ENCODE measurements around the gene PIP5KL1.
A peak's percentile ranks its signal among the peaks of the same experiment; 100 is the strongest.
"Not testable (repeated sequence)": the region's sequence is repeated elsewhere in the genome, so short reads cannot be mapped to it uniquely, and the experiment has no call there.

The PIP5KL1 gene

DNA sequence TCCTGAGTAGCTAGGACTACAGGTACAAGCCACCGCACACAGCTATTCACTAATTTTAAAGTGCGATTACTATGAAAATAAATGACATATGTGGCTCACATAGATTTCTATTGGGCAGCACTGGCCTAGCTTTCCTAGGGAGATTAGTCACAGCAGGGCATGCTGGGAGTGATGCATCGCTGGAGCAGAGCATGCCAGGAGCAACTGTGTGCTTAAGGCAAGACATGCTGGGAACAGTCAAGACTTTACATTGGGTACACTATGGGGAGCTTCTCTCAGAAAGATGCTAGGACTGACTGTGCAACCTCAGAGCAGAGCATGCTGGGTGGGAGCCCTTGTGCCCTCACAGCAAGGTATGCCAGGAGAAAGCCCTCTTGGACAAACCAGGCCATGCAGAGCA, 40.5 kb downstream of the PIP5KL1 start:
- peaks cover 2% of the 10 kb centered on the region for H3K9me3 Mint-ChIP-seq (ENCODE audit: low read depth)
- peaks cover 4% of the 10 kb centered on the region for H3K4me1 Mint-ChIP-seq (ENCODE audit: low read depth)
- H3K27me3 Mint-ChIP-seq: no peaks in the 10 kb centered on the region
- H3K27ac Mint-ChIP-seq: no peak overlapping the region
- peaks cover 22% of the 10 kb centered on the region for H3K36me3 Mint-ChIP-seq
- no peak overlapping the region for H3K4me3 Mint-ChIP-seq

- Mint-ChIP-seq H3K36me3 (peaks cover 5% of the 10 kb centered on the region), H3K4me3 (no peak overlapping the region), H3K4me1 (ENCODE audit: low read depth) (peaks cover 3% of the 10 kb centered on the region), H3K9me3 (ENCODE audit: low read depth) (no peaks in the 10 kb centered on the region), H3K27me3 (no peaks in the 10 kb centered on the region), H3K27ac (no peak overlapping the region)
Measured at GRCh38 chr9:127887792-127888191, 42.8 kb downstream of the PIP5KL1 start.

DNA sequence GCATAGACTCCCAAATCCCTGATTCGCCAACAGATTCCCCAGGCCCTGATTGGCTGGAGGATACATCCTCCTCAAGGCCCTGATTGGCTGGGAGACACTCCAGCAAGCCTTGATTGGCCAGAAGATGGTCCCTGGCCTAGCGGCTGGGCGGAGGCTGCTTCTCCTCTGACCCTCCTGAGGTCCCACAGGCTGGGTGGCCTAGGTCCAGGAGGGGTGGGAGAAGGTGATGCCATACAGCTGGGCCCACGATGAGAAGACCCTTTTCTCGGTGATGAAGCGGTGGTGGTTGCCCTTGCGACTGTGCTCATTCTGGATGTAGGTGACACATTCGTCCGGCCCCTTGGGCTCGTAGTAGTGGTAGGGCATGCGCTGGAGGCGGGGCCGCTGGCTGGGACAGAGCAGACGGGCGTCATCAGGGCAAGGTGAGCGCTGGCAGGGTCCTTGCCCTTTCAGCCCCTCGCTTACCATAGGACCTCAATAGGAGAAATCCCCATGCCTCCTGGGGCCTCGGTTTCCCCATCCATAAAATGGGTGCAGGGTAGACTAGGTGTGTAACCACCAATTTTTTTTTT, 44.1 kb downstream of the PIP5KL1 start:
- no peak overlapping the region for H3K4me3 Mint-ChIP-seq
- H3K4me1 Mint-ChIP-seq (ENCODE audit: low read depth): peaks cover 3% of the 10 kb centered on the region
- H3K36me3 Mint-ChIP-seq: no peaks in the 10 kb centered on the region
- H3K9me3 Mint-ChIP-seq (ENCODE audit: low read depth): no peaks in the 10 kb centered on the region
- H3K27me3 Mint-ChIP-seq: no peaks in the 10 kb centered on the region
- no peak overlapping the region for H3K27ac Mint-ChIP-seq

- Mint-ChIP-seq H3K9me3 (ENCODE audit: low read depth) (no peaks in the 10 kb centered on the region), H3K27ac (no peak overlapping the region), H3K4me3 (no peak overlapping the region)
Measured at GRCh38 chr9:127885508-127886281, 44.9 kb downstream of the PIP5KL1 start.

DNA sequence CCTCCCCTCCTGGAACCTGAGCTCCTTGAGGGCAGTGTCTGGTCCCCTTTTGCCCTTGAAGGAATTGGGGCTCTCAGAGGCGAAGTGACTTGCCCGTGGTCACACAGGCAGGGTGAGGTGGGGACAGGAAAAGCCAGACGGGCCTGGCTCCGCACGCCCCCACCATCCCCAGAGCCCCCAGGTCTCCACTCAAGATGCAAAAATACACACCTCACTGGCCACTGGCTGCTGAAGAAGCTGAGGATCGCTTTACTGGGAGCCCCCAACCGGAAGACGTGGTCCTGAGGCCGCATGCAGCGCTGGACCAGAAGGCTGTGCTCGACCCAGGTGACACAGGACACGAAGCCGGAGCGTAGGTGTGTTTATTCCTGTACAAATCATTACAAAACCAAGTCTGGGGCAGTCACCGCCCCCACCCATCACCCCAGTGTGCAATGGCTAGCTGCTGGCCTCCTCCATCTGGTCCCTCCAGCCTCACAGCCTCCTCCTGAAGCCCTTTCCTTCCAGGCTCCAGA, 45.5 kb downstream of the PIP5KL1 start:
- H3K36me3 Mint-ChIP-seq: no peaks in the 10 kb centered on the region
- H3K27me3 Mint-ChIP-seq: no peaks in the 10 kb centered on the region
- H3K4me1 Mint-ChIP-seq (ENCODE audit: low read depth): peaks cover 1% of the 10 kb centered on the region
- no peak overlapping the region for H3K4me3 Mint-ChIP-seq
- no peaks in the 10 kb centered on the region for H3K9me3 Mint-ChIP-seq (ENCODE audit: low read depth)
- no peak overlapping the region for H3K27ac Mint-ChIP-seq

More at GRCh38 chr9:127885508-127886281, 44.9 kb downstream of the PIP5KL1 start:
- no peaks in the 10 kb centered on the region for H3K27me3 Mint-ChIP-seq
- H3K4me1 Mint-ChIP-seq (ENCODE audit: low read depth): peaks cover 1% of the 10 kb centered on the region
- no peaks in the 10 kb centered on the region for H3K36me3 Mint-ChIP-seq

DNA sequence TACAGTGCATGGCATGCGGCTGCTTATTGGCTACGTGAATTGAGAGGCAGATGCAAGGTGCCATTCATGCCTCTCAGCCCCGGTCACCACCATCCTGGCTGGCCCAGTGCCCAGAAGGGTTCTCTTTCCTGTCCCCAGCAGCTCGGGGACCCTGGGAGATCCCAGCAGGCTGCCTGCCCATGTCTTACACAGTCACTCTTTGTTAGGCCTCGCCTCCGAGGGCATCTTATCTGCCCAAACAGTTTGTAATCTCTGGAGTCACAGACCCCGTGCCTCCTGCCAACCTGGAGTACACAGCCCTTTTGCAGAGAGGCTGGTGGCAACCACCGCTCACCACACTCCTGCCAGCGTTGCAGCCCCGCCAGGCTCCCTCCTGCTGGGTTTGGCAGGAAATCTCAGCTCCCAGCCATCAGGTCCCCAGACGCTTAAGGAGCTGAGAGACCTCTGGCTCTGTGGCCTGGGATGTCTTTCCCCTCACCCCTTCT, 46.1 kb downstream of the PIP5KL1 start:
- H3K27ac Mint-ChIP-seq: no peak overlapping the region
- H3K9me3 Mint-ChIP-seq (ENCODE audit: low read depth): no peaks in the 10 kb centered on the region
- H3K4me1 Mint-ChIP-seq (ENCODE audit: low read depth): peaks cover 1% of the 10 kb centered on the region
- H3K4me3 Mint-ChIP-seq: no peak overlapping the region
- no peaks in the 10 kb centered on the region for H3K27me3 Mint-ChIP-seq
- H3K36me3 Mint-ChIP-seq: no peaks in the 10 kb centered on the region

DNA sequence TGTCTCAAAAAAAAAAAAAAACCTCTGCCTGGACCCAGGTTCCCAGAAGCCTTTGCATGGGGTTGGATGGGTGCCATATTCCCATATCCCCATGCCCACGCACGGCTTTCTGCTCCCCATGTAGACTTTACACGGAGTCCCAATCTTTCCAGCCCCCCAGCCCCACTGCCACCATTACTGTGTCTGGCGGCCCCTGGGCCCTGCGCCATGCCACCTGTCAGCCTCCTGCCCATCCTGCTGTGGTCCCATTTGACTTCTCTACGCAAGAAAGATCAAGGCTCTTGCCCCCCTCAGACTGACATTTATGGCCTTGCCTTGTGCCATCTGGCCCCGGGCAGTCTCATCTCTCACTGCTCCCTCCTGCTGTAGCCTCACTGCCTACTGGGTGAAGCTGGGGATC, 46.6 kb downstream of the PIP5KL1 start:
- H3K27ac Mint-ChIP-seq: no peak overlapping the region
- H3K4me1 Mint-ChIP-seq (ENCODE audit: low read depth): peaks cover 1% of the 10 kb centered on the region
- H3K36me3 Mint-ChIP-seq: no peaks in the 10 kb centered on the region
- H3K4me3 Mint-ChIP-seq: no peak overlapping the region
- no peaks in the 10 kb centered on the region for H3K9me3 Mint-ChIP-seq (ENCODE audit: low read depth)
- no peaks in the 10 kb centered on the region for H3K27me3 Mint-ChIP-seq

- H3K4me3 Mint-ChIP-seq; H3K36me3 Mint-ChIP-seq; H3K9me3 Mint-ChIP-seq (ENCODE audit: low read depth); H3K4me1 Mint-ChIP-seq (ENCODE audit: low read depth); H3K27me3 Mint-ChIP-seq; H3K27ac Mint-ChIP-seq: not testable (repeated sequence)
Measured at GRCh38 chr9:127881715-127882114, 48.9 kb downstream of the PIP5KL1 start.

DNA sequence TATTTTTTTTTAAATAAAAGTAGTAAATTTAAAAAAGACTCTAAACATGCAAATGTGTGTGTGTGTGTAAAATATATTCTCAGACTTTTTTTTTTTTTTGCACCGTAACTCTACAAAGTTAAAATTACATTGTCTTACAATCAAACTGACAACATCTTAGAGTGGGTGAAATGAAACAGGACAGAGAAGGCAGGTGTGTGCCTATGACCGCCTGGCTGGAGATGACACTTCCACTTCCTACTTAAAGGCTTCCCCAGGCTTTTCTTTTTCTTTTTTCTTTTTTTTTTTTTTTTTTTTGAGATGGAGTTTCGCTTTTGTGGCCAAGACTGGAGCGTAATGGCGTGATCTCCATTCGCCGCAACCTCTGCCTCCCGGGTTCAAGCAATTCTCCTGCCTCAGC, 50.4 kb downstream of the PIP5KL1 start:
- no peaks in the 10 kb centered on the region for H3K36me3 Mint-ChIP-seq
- no peak overlapping the region for H3K4me3 Mint-ChIP-seq
- no peaks in the 10 kb centered on the region for H3K27me3 Mint-ChIP-seq
- peaks cover 3% of the 10 kb centered on the region for H3K4me1 Mint-ChIP-seq (ENCODE audit: low read depth)
- no peaks in the 10 kb centered on the region for H3K9me3 Mint-ChIP-seq (ENCODE audit: low read depth)
- H3K27ac Mint-ChIP-seq: no peak overlapping the region

GRCh38 chr9:127878652-127879390, 51.8 kb downstream of the PIP5KL1 start:
- Mint-ChIP-seq H3K4me3 (no peak overlapping the region), H3K27me3 (no peaks in the 10 kb centered on the region), H3K4me1 (ENCODE audit: low read depth) (peaks cover 3% of the 10 kb centered on the region), H3K9me3 (ENCODE audit: low read depth) (no peaks in the 10 kb centered on the region), H3K36me3 (no peaks in the 10 kb centered on the region), H3K27ac (no peak overlapping the region)

- no peak overlapping the region for H3K27ac Mint-ChIP-seq
- no peaks in the 10 kb centered on the region for H3K9me3 Mint-ChIP-seq (ENCODE audit: low read depth)
- H3K4me1 Mint-ChIP-seq (ENCODE audit: low read depth): peaks cover 3% of the 10 kb centered on the region
- H3K36me3 Mint-ChIP-seq: no peaks in the 10 kb centered on the region
- peak overlapping the region; percentile 65 for H3K4me3 Mint-ChIP-seq
- no peaks in the 10 kb centered on the region for H3K27me3 Mint-ChIP-seq
Measured at GRCh38 chr9:127878001-127878651, 52.5 kb downstream of the PIP5KL1 start.

DNA sequence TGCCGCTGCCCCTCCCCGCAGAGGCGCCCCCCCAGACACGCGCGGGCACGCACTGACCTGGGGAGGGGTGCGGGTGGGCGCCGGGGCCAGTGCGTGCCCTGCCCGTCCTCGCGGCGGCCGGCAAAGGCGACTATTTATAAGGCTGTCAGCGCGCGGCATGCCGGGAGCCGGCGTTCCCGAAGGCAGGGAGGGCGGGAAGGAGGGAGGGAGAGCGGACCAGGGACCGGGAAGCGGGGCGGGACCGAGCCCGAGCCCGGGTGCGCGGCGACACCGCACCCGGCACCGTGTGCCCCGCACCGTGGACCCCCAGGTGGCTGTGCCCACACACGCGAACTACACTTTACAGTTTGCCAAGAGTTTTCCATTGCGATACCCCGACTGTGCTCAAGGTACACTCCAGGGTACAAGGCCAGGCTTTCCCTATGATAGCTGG, 53.0 kb downstream of the PIP5KL1 start, which contains the start of gene AK1:
Gene AK1, minus strand, starts transcription at position 110 of the 433 bp plus-strand sequence. CDS start 3,058 bp downstream, outside the sequence.
- H3K9me3 Mint-ChIP-seq (ENCODE audit: low read depth): no peaks in the 10 kb centered on the region
- peak within 1 kb of the TSS; percentile 65 for H3K4me3 Mint-ChIP-seq
- no peaks in the 10 kb centered on the region for H3K36me3 Mint-ChIP-seq
- no peaks in the 10 kb centered on the region for H3K27me3 Mint-ChIP-seq
- H3K27ac Mint-ChIP-seq: no peak within 1 kb of the TSS
- peaks cover 3% of the 10 kb centered on the region for H3K4me1 Mint-ChIP-seq (ENCODE audit: low read depth)

GRCh38 chr9:127876764-127877562, 53.6 kb downstream of the PIP5KL1 start:
- Mint-ChIP-seq H3K4me3 (peak overlapping the region; percentile 59), H3K36me3 (no peaks in the 10 kb centered on the region), H3K27ac (no peak overlapping the region), H3K27me3 (no peaks in the 10 kb centered on the region), H3K9me3 (ENCODE audit: low read depth) (no peaks in the 10 kb centered on the region), H3K4me1 (ENCODE audit: low read depth) (peaks cover 3% of the 10 kb centered on the region)

Data from activated naive CD8-positive, alpha-beta T cell (primary cell).